ENCODE measurements around the gene STK26. TPM values are rescaled to one million over a fixed set of nuclear protein-coding genes. Genes with fewer than 3 reads are reported as not detected.

STK26 gene
- total and polyA plus RNA-seq, 2 donors (not counting 3 experiments of a cell fraction or from before 2014, with no cell fraction given): 0.87 to 3.7 TPM

GRCh38 chrX:132077414-132077813, 54.3 kb downstream of the STK26 start:
- no peak overlapping the region for H3K27ac ChIP-seq (ENCODE audit: insufficient read depth, low read depth, low read length)
- BruUV-seq (replicated peaks): no TSS peak
- H3K36me3 ChIP-seq (ENCODE audit: control insufficient read depth in 2 of 2, extremely low read depth in 1 of 2, insufficient read depth in 2 of 2, low read length in 2 of 2): no peaks in the 10 kb centered on the region
- no peaks in the 10 kb centered on the region for H4K20me1 ChIP-seq (replicated peaks; ENCODE audit: control insufficient read depth, extremely low read depth, insufficient read depth, low read length)
- no peak overlapping the region for H3K4me2 ChIP-seq (ENCODE audit: insufficient read depth, low read length)
- no peaks in the 10 kb centered on the region for H3K79me2 ChIP-seq (ENCODE audit: control insufficient read depth, insufficient read depth, low read length)
- H3K9me3 ChIP-seq (replicated peaks; ENCODE audit: control insufficient read depth, insufficient read depth, low read length): no peaks in the 10 kb centered on the region
- dilution Hi-C loops (cut with MboI; ENCODE audit: extremely low pct_ligation_motif_present, low sequenced_read_pairs) (no loop called here), intact Hi-C loops (cut with micrococcal nuclease) (no loop called here)
- no peaks in the 10 kb centered on the region for H3K9me1 ChIP-seq (replicated peaks; ENCODE audit: control insufficient read depth, extremely low read depth, insufficient read depth, low read length)
- H3K9ac ChIP-seq (replicated peaks; ENCODE audit: extremely low read depth, insufficient read depth, low read length): no peak overlapping the region
- H3K27me3 ChIP-seq (ENCODE audit: control insufficient read depth in 2 of 2, insufficient read depth in 2 of 2, low read length in 2 of 2): no peaks in the 10 kb centered on the region
- DNase-seq (ENCODE audit: low read depth, low spot score) (no peak), FAIRE-seq (no peak)
- ChIA-PET POLR2A (no interaction called here), CTCF (interaction anchor here (1.0 to 3.3 kb wide), 3 partner anchors 9 to 223 kb away, joined by 3 to 15 read pairs (median 5); no protein-coding TSS in a partner anchor)
- no peak overlapping the region for H2AFZ ChIP-seq (ENCODE audit: low read depth, low read length)
- TF ChIP-seq GATA2 (IDR thresholded peaks at IDR 0.05; ENCODE audit: insufficient read depth, insufficient read length, low read depth, low read length) (no peak), MYC (IDR thresholded peaks at IDR 0.05; ENCODE audit: low read depth, low read length) (no peak), FOS (IDR thresholded peaks at IDR 0.05; ENCODE audit: borderline replicate concordance, insufficient read depth, low read length) (no peak), CTCF (IDR thresholded peaks at IDR 0.05; ENCODE audit: extremely low read depth in 1 of 2, insufficient read depth in 1 of 2, low read depth in 1 of 2, low read length in 2 of 2) (no peak), JUN (IDR thresholded peaks at IDR 0.05; ENCODE audit: borderline replicate concordance, insufficient read depth, insufficient read length, low read depth) (no peak), EZH2 (IDR thresholded peaks at IDR 0.05; ENCODE audit: borderline replicate concordance, low read depth, low read length, severe bottlenecking) (no peak), POLR2A (IDR thresholded peaks at IDR 0.05; ENCODE audit: low read depth, low read length) (no peak), POLR2AphosphoS5 (IDR thresholded peaks at IDR 0.05; ENCODE audit: insufficient read depth, low read depth, low read length) (no peak), MAX (IDR thresholded peaks at IDR 0.05; ENCODE audit: insufficient read depth, insufficient read length) (no peak)
- H3K4me1 ChIP-seq (ENCODE audit: control insufficient read depth, extremely low read depth, insufficient read depth, low read length): peaks cover 3% of the 10 kb centered on the region
- no peak overlapping the region for H3K4me3 ChIP-seq (replicated peaks in 1 of 3; ENCODE audit: insufficient read depth in 1 of 3, low read depth in 1 of 3, low read length in 3 of 3)

All from endothelial cell of umbilical vein (primary cell).